GM19455 (cell line): ENCODE measurements around the gene SELENOT.

Experiments used
- ATAC-seq: cut with Tn5 transposase; IDR thresholded peaks from one replicate; pipeline ENCODE4 v1.9.1; 2021; ENCODE audit not compliant: unreplicated experiment

The SELENOT gene

DNA sequence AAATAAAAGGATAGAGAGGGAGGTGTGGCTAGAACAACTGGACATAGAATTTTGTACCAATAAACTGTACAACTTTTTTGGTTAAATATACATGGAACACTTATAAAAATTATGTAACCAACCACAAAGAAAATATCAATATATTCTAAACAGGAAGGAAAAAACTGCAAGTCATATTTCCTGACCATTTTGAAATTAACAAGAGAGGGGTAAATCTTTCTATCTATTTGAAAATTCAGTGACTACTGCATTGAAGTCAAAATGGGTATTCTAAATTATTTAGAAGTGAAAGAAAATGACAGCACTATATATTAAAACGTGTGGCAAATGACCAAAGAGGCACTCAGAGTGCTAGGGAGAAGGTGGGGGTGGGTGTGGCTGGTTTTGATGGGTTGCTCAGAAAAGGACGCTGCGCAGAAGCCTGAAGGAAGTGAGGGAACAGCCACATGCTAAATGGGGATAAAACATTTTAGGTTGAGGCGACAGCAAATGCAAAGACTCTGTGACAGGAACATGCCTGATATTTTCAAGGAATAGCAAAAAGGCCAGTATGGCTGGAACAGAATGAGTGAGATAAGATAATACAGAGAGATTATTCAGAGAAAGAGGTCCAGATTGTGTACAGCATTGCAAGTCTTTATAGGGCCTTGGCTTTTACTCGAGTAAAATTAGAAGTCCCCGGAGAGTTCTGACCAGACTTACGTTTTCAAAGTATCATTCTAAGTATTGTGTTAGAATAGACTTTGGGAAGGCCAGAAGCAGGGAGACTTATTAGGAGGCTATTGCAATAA is 59.5 kb downstream of the SELENOT start:
- no peak for ATAC-seq

DNA sequence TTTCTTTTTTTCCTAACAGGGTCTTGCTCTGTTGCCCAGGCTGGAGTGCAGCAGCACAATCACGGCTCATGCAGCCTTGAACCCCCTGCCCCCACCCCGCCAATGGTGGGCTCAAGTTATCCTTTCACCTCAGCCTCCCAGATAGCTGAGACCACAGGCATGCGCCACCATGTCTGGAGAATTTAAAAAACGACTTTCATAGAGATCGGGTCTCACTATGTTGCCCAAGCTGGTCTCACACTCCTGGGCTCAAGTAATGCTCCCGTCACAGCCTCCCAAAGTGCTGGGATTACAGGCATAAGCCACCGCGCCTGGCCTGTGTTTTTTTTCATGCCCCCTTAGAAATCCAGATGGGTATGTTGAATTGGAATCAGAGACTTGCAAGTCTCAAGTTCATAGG is 60.3 kb downstream of the SELENOT start:
- ATAC-seq, result no peak

DNA sequence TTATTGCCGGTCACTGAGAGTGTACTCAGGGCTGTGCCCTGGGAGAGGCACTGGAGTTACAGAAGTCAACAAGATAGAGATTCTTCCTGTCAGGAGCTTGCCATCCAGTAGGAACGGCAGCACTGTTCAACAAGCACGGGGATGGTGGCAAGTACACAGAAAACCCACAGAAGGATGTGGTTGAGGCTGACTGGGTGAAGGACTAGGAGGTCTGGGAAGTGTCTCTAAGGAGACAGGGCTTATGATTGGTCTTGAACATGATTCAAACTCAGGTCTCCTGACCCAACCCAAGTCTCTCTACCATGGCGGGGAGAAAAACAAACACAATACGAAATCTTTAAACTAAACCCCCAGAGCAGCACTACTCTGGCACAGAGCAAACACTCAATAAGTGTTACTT is 63.0 kb downstream of the SELENOT start:
- ATAC-seq, result no peak

DNA sequence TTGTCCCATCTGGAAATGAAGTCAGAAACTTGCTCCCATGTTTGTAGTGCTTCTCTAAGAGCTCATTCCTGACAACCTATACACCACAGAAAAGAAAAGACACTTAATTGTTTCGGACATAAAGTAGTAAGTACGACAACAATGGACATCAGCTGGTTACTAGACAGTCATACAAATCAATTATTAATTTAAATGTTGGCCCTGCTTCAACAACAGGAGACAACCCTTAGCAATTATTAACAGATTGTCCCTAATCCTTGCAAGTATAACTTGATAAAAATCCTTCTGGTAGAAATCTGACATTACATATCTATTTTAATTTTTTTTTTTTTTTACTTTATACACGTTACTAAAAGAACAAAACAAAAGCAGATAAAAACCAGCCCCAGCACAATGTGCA is 70.8 kb downstream of the SELENOT start:
- no peak for ATAC-seq

DNA sequence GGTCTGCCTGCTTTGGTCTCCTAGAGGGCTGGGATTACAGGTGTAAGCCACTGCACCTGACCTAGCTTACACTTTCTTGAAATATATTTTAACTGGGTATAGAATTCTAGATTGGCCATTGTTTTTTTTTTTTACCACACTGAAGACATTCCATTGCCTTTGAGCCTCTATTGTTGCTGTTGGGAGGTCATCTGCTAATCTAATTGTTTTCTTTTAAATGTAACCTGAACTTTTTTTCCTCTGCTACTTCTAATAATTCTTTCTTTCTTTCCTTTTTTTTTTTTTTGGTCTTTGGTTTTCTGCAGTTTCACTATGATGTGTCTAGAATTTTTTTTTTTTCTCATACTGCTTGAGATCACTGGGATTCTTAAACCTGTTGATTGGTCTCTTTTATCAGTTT is 72.5 kb downstream of the SELENOT start:
- ATAC-seq, result no peak
